Measurements from ENCODE around the gene PRKG1. TPM values are rescaled to one million over a fixed set of nuclear protein-coding genes. Genes with fewer than 3 reads are reported as not detected.

The PRKG1 gene
- total and polyA plus RNA-seq, 7 donors: 4.5 to 49.0 (median 31.7) TPM

GRCh38 chr10:51522858-51523257 is 448.6 kb downstream of the PRKG1 start:
- Histone ChIP-seq H3K36me3 (ENCODE audit: insufficient read depth in 1 of 2, low read depth in 1 of 2) (no peaks in the 10 kb centered on the region), H3K9me3 (no peaks in the 10 kb centered on the region), H3K4me1 (peaks cover 15% of the 10 kb centered on the region), H3K27ac (peak overlapping the region; percentile 26), H3K4me3 (no peak overlapping the region), H3K27me3 (ENCODE audit: insufficient read depth in 3 of 3, low read length in 2 of 3) (no peaks in the 10 kb centered on the region)
- WGBS, 3 donors: 43 to 71% (median 47%) methylated on average over 3 of the region's 3 CpGs
- no peak for DNase-seq
- peak in 2 of 4 donors; percentile 55 to 77 for ATAC-seq
- TF ChIP-seq CTCF (IDR thresholded peaks at IDR 0.05): no peak
- intact Hi-C loops (cut with DNase I): no loop called here

GRCh38 chr10:51523440-51523839 is 449.2 kb downstream of the PRKG1 start:
- Histone ChIP-seq H3K36me3 (ENCODE audit: insufficient read depth in 1 of 2, low read depth in 1 of 2) (no peaks in the 10 kb centered on the region), H3K9me3 (no peaks in the 10 kb centered on the region), H3K4me1 (peaks cover 15% of the 10 kb centered on the region), H3K27me3 (ENCODE audit: insufficient read depth in 3 of 3, low read length in 2 of 3) (no peaks in the 10 kb centered on the region), H3K27ac (no peak overlapping the region), H3K4me3 (no peak overlapping the region)
- DNase-seq (no peak), ATAC-seq (peak in 1 of 4 donors; percentile 34)
- TF ChIP-seq CTCF (IDR thresholded peaks at IDR 0.05): no peak
- intact Hi-C loops (cut with DNase I): no loop called here

- ATAC-seq (no peak), DNase-seq (no peak)
- H3K4me1 ChIP-seq: peaks cover 15% of the 10 kb centered on the region
- no peaks in the 10 kb centered on the region for H3K36me3 ChIP-seq (ENCODE audit: insufficient read depth in 1 of 2, low read depth in 1 of 2)
- H3K27ac ChIP-seq: no peak overlapping the region
- H3K4me3 ChIP-seq: no peak overlapping the region
- H3K9me3 ChIP-seq: no peaks in the 10 kb centered on the region
- TF ChIP-seq CTCF (IDR thresholded peaks at IDR 0.05): no peak
- H3K27me3 ChIP-seq (ENCODE audit: insufficient read depth in 3 of 3, low read length in 2 of 3): no peaks in the 10 kb centered on the region
- WGBS, 3 donors: 50 to 84% (median 65%) methylated on average over 1 of the region's 1 CpG
- intact Hi-C loops (cut with DNase I): no loop called here
Observed at GRCh38 chr10:51524041-51524440, 449.8 kb downstream of the PRKG1 start.

GRCh38 chr10:51527522-51528219 is 453.4 kb downstream of the PRKG1 start:
- Histone ChIP-seq H3K27ac (no peak overlapping the region), H3K27me3 (ENCODE audit: insufficient read depth in 3 of 3, low read length in 2 of 3) (no peaks in the 10 kb centered on the region), H3K4me1 (peaks cover 13% of the 10 kb centered on the region), H3K36me3 (ENCODE audit: insufficient read depth in 1 of 2, low read depth in 1 of 2) (no peaks in the 10 kb centered on the region), H3K9me3 (no peaks in the 10 kb centered on the region), H3K4me3 (no peak overlapping the region)
- intact Hi-C loops (cut with DNase I): no loop called here
- ATAC-seq (peak; percentile 37 to 60 (median 58)), DNase-seq (no peak)
- 57 to 67% (median 63%) methylated on average over 11 of the region's 11 CpGs for WGBS, 3 donors
- no peak for TF ChIP-seq CTCF (IDR thresholded peaks at IDR 0.05)

- Histone ChIP-seq H3K27ac (no peak overlapping the region), H3K9me3 (no peaks in the 10 kb centered on the region), H3K36me3 (ENCODE audit: insufficient read depth in 1 of 2, low read depth in 1 of 2) (no peaks in the 10 kb centered on the region), H3K27me3 (ENCODE audit: insufficient read depth in 3 of 3, low read length in 2 of 3) (no peaks in the 10 kb centered on the region), H3K4me1 (peaks cover 8% of the 10 kb centered on the region), H3K4me3 (no peak overlapping the region)
- intact Hi-C loops (cut with DNase I): no loop called here
- 33 to 54% (median 52%) methylated on average over 2 of the region's 2 CpGs for WGBS, 3 donors
- no peak for TF ChIP-seq CTCF (IDR thresholded peaks at IDR 0.05)
- ATAC-seq (no peak), DNase-seq (no peak)
Observed at GRCh38 chr10:51528527-51528926, 454.2 kb downstream of the PRKG1 start.
